Measurements from ENCODE around the gene HOXA7.

The HOXA7 gene

DNA sequence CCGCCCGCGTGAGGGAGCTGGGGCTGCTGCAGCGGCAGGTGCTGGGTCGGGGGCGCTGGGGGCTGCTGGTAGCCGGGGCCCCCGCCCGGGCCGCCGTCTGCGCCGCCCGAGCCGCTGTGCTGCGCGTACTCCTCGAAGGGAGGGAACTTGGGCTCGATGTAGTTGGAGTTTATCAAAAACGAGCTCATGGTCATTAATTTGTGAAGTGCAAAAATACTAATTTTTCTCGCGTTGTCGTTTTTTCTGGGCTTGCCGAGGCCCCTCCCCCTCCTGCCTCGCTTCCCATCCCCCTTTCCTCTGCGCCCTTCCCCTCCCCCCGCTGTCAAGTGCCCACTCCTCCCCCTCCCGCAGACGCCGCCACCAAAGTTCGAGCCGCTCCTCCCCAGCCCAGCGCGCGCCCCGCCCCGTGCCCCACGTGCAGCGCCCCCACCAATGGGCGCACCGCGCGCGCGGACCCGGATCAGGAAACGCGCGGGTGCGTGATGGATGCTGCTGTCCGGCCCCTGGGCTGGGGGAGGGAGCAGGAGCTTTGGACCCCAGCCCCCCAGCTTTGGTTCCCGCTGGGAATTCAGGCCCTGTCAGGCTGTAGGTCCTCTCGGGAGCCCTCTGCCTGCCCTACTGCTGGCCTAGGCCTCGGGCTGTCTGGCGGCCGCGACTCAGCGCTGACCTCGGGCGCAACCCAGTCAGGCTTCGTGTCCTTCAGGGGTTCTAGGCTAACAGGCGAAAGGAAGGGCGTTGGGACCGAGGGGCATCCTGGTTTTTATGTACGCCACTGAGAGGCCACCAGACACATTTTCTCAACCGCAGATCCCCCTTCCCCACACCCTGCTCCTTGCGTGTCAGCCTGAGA is 25.7 kb downstream of the HOXA7 start, which contains the start of gene HOXA4:
HOXA4 (minus strand) TSS at position 218 of the 850 bp plus-strand sequence; CDS start at position 194, 24 bp downstream.
- H3K4me3 ChIP-seq (ENCODE audit: low read length), result peak within 1 kb of the TSS; percentile 39
- TF ChIP-seq ZNF274 (IDR thresholded peaks at IDR 0.05; ENCODE audit: low read depth, low read length), result no peak

DNA sequence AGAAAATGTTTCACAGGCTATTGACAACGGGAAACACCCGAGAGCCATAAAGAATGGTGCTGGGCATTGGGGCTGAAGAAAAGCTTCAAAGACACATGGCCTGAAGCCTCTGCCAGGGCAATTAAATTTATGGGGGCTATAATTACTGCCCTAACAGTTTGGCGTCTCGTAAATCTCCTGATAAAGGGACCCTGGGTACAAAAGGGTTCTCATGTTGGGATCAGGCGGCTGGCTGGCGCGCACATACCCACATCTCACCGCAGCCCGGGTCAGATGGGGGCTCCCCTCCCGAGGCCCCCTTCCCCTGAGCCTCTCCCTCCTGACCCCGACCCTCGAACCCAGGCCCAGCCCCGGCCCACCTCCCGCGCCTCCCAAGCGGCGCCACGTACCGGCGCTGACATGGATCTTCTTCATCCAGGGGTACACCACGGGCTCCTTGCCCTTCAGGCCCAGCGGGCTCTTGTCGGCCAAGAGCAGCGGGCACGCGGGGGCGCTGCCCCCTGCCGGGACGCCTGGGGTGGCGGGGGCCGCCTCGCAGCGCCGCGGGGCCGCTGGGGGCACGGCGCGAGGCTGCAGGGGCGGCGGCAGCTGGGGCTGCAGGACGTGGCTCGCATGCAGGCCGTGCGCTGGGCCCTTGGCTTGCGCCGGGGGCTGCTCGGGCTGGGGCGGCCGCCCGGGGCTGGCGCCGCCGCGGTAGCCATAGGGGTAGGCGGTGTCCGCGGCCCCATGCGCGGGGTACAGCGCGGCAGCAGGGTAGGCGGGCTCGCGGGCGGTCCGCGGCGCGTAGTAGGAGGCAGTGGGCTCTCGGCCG is 26.5 kb downstream of the HOXA7 start:
- peak overlapping the region; percentile 21; the same call in 1 of the 2 replicates for H3K4me3 ChIP-seq (ENCODE audit: low read length)
- TF ChIP-seq ZNF274 (IDR thresholded peaks at IDR 0.05; ENCODE audit: low read depth, low read length), result no peak

- TF ChIP-seq ZNF274 (IDR thresholded peaks at IDR 0.05; ENCODE audit: low read depth, low read length), result no peak
- no peak overlapping the region for H3K4me3 ChIP-seq (ENCODE audit: low read length)
Measured at GRCh38 chr7:27128776-27129728, 27.4 kb downstream of the HOXA7 start.

GRCh38 chr7:27128034-27128433 is 28.4 kb downstream of the HOXA7 start:
- no peak overlapping the region for H3K4me3 ChIP-seq (ENCODE audit: low read length)
- TF ChIP-seq ZNF274 (IDR thresholded peaks at IDR 0.05; ENCODE audit: low read depth, low read length), result no peak

GRCh38 chr7:27126596-27127327 is 29.7 kb downstream of the HOXA7 start:
- no peak overlapping the region for H3K4me3 ChIP-seq (ENCODE audit: low read length)

GRCh38 chr7:27125986-27126394 is 30.5 kb downstream of the HOXA7 start:
- TF ChIP-seq ZNF274 (IDR thresholded peaks at IDR 0.05; ENCODE audit: low read depth, low read length), result no peak
- no peak overlapping the region for H3K4me3 ChIP-seq (ENCODE audit: low read length)

More at GRCh38 chr7:27126596-27127327, 29.7 kb downstream of the HOXA7 start:
- TF ChIP-seq ZNF274 (IDR thresholded peaks at IDR 0.05; ENCODE audit: low read depth, low read length), result no peak

DNA sequence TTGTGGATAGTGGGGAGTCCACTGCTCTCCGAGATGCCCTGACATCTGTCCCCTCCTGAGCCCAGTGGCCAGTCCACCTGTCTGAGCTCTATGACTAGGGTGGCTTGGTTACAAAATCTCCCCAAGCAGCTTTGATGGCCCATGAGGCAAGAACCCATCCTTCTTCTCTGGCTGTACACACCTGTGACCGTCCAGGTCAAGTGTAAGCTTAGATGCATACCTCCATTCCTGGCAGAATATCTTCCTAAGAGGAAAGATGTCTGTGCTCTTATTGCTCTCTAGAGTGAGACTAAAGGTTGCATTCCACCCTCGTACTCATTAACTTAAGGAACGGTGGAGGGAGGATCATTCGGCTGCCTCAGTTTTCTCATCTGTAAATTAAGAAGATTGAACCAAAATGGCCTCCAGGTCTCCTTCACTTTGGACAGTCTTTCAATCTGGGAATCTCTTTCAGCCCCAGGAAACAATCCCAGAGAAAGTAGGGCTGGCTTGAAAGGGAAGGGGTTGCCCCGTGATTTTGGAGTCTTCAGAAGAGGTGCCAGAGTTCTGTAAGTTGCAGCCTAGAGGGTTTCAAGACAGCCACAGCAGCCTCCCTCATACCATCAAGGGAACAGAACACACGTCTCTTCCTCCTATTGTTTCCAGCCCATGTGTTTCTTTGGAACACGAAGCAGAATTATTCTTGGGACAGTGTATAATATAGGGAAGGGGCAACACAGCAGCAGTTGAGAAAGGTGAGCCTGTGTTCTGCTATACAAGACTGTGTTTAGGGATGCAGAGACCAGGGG is 31.4 kb downstream of the HOXA7 start:
- TF ChIP-seq ZNF274 (IDR thresholded peaks at IDR 0.05; ENCODE audit: low read depth, low read length), result no peak
- no peak overlapping the region for H3K4me3 ChIP-seq (ENCODE audit: low read length)

DNA sequence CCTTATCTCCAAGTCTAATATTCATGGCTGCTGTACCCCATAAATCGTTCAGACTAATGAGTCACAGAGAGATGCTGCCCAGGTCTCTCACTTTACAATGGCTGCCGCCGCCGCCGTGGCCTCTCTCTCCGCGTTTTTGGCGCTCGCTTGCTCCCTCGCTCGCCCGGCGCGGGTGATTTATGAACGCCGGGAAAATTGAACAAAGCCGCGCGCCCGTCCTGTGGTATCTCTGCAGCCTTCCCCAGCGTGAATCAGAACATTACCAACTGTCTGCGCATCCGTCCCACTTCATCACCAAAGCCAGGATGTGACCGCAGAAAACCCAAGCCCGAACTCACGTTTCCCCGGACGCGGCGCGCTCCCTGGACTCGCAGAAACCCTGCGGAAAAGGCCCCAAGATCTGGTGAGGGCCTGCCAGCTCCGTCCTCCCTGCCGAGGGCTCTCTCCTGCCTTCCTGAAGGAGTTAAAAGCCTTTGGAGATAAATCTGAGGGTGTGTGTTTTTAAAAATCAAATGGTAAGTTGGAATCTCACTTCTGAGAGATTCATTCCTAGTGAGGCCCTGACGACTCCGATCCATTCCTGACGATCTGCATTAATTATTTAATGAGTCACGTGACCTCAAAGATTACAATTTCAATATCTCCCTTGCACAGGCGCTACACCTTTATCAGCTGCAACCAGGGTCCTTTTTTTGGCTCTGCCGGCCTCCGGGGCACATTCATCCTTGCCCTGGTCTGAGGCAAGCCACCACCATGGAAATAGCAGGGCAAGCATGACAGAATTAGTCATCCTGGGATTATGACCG is 32.2 kb downstream of the HOXA7 start:
- no peak overlapping the region for H3K4me3 ChIP-seq (ENCODE audit: low read length)
- no peak for TF ChIP-seq ZNF274 (IDR thresholded peaks at IDR 0.05; ENCODE audit: low read depth, low read length)

- no peak for TF ChIP-seq ZNF274 (IDR thresholded peaks at IDR 0.05; ENCODE audit: low read depth, low read length)
- no peak overlapping the region for H3K4me3 ChIP-seq (ENCODE audit: low read length)
Measured at GRCh38 chr7:27123477-27124053, 32.9 kb downstream of the HOXA7 start.

DNA sequence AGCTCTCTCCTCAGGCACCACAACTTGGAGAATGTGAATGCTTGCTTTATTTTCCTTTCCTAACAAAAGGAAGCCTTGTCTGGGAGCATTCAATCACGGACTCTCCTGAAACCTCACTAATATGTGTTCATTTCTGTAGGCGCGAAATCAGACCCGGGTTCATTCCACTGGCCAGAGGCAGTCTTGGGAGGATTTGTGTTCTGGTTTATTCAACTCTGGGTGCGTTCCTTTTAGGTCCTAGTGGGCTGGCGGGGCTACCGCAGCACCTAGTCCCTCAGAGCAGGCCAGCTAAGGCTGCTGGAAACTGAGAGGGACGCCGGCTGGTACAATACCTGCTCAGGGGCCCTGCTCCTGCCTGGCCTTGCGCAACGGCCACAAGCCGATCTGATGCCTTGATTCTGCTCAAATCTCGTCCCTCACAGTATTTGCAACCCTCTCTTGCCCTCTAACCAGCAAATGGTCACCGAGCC is 33.4 kb downstream of the HOXA7 start:
- no peak overlapping the region for H3K4me3 ChIP-seq (ENCODE audit: low read length)
- TF ChIP-seq ZNF274 (IDR thresholded peaks at IDR 0.05; ENCODE audit: low read depth, low read length), result no peak
